Glutamatergic neuron (in vitro differentiated cells): Measurements from ENCODE around the gene SEC31B. TPM values are rescaled to one million over a fixed set of nuclear protein-coding genes. Genes with fewer than 3 reads are reported as not detected.

Experiments used
- DNase-seq: peaks from one replicate; pipeline ENCODE4 v3.0.0; 2022
- H3K27ac Mint-ChIP-seq: one replicate; pipeline ENCODE4 v1.8.0; 2020; ENCODE audit warnings: mild to moderate bottlenecking, mixed read lengths, inconsistent platforms; ENCODE audit not compliant: unreplicated experiment
- H3K27me3 Mint-ChIP-seq: one replicate; pipeline ENCODE4 v1.8.0; 2020; ENCODE audit warnings: mild to moderate bottlenecking, moderate library complexity, mixed read lengths, inconsistent platforms; ENCODE audit not compliant: unreplicated experiment
- H3K36me3 Mint-ChIP-seq: one replicate; pipeline ENCODE4 v1.8.0; 2020; ENCODE audit warnings: mild to moderate bottlenecking, mixed read lengths, inconsistent platforms; ENCODE audit not compliant: unreplicated experiment
- H3K4me1 Mint-ChIP-seq: one replicate; pipeline ENCODE4 v1.8.0; 2020; ENCODE audit warnings: mild to moderate bottlenecking, low read depth, mixed read lengths, inconsistent platforms; ENCODE audit not compliant: unreplicated experiment
- H3K4me3 Mint-ChIP-seq: one replicate; pipeline ENCODE4 v1.8.0; 2020; ENCODE audit warnings: mild to moderate bottlenecking, mixed read lengths, inconsistent platforms; ENCODE audit not compliant: unreplicated experiment
- H3K9me3 Mint-ChIP-seq: one replicate; pipeline ENCODE4 v1.8.0; 2020; ENCODE audit warnings: mild to moderate bottlenecking, moderate library complexity, mixed read lengths, inconsistent platforms; ENCODE audit not compliant: unreplicated experiment
- total RNA-seq: library from RNA; stranded (reverse); fragmentation: NEBNext Ultra II Directional; extraction: Animal tissue kit (Norgen Biotek cat#: 25700); gene quantifications from one replicate; pipeline ENCODE4 v1.2.1, GENCODE V29; 2021; ENCODE audit not compliant: unreplicated experiment
- TF ChIP-seq, protein P1 (sequence below): fragments of 200-600 bp; sonication (generic); IDR thresholded peaks from one replicate; pipeline ENCODE4 v1.5.0; 2021; ENCODE audit not compliant: partially characterized antibody, unreplicated experiment

The SEC31B gene
- total RNA-seq, 1 donor from 2014 or later: 22.3 TPM

DNA sequence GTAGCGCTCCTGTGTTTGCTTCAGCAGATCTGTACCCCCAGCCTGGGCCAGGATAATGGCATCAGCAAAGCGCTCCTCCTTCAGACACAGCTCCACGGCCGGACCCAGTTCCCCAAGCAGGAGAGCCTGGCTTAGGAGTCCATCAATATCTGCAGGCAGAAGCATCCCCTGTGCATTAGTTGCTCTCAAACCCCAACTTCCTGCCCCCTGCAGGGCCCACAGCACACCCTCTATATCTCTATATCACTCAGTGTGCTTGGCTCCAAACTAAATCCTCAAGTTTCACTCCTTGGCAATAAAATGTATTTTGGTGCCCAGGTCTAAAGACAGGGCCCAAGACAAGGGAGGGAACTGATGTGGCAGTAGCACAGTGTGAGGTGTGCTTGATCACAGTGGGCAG lies 21.6 kb downstream of the SEC31B start:
- no peak overlapping the region for H3K4me3 Mint-ChIP-seq
- no peaks in the 10 kb centered on the region for H3K4me1 Mint-ChIP-seq

DNA sequence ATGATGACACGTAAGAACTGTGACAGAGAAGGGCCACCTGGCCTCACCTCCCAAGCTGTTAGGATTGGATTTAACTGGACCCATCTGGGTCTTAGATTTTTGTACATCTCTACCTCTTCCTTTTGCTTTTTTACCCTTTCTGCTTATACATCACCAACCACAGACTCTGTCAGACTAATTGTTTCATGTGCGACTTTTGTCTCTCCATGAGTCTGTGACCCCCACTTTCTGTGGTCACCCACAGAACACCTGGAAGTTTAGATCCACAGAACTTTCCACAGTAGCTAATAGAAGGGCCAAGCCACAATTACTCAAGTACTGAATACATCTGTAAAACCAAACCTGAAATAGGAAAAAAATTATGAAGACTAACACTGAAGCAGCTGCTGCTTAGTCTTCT lies 23.1 kb downstream of the SEC31B start:
- DNase-seq: no peak
- H3K9me3 Mint-ChIP-seq: peaks cover 2% of the 10 kb centered on the region
- H3K36me3 Mint-ChIP-seq: peaks cover 9% of the 10 kb centered on the region
- peaks cover 4% of the 10 kb centered on the region for H3K27me3 Mint-ChIP-seq
- H3K4me1 Mint-ChIP-seq: no peaks in the 10 kb centered on the region
- TF ChIP-seq, protein P1, sequence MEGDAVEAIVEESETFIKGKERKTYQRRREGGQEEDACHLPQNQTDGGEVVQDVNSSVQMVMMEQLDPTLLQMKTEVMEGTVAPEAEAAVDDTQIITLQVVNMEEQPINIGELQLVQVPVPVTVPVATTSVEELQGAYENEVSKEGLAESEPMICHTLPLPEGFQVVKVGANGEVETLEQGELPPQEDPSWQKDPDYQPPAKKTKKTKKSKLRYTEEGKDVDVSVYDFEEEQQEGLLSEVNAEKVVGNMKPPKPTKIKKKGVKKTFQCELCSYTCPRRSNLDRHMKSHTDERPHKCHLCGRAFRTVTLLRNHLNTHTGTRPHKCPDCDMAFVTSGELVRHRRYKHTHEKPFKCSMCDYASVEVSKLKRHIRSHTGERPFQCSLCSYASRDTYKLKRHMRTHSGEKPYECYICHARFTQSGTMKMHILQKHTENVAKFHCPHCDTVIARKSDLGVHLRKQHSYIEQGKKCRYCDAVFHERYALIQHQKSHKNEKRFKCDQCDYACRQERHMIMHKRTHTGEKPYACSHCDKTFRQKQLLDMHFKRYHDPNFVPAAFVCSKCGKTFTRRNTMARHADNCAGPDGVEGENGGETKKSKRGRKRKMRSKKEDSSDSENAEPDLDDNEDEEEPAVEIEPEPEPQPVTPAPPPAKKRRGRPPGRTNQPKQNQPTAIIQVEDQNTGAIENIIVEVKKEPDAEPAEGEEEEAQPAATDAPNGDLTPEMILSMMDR: no peak
- no peak overlapping the region for H3K4me3 Mint-ChIP-seq
- no peak overlapping the region for H3K27ac Mint-ChIP-seq

More for the DNA sequence above, 21.6 kb downstream of the SEC31B start:
- TF ChIP-seq, protein P1: no peak
- Mint-ChIP-seq H3K27me3 (peaks cover 6% of the 10 kb centered on the region), H3K27ac (no peak overlapping the region), H3K9me3 (peaks cover 2% of the 10 kb centered on the region), H3K36me3 (peaks cover 13% of the 10 kb centered on the region)
- DNase-seq: no peak

DNA sequence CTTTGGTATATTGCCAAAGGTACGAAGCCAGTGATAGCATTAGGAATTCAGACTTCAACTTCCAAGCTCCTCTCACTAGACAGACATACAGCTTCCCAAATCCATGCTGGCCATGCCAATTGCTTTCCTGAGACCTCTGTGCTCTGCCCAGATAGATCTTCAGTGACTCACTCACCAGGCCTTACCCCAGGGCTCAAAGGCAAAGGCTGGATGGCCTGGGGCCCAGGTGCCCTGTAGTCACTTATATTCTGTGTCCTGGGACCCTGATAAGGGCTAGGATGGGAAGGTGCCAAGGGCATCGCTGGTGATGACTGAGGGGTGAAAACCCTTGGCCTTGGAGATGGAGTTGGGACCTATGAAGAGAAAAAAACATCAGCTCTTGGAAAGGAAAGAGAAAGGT lies 29.1 kb downstream of the SEC31B start:
- TF ChIP-seq, protein P1: no peak
- Mint-ChIP-seq H3K4me3 (no peak overlapping the region), H3K9me3 (no peaks in the 10 kb centered on the region), H3K27ac (no peak overlapping the region), H3K27me3 (peaks cover 6% of the 10 kb centered on the region), H3K4me1 (no peaks in the 10 kb centered on the region), H3K36me3 (peaks cover 11% of the 10 kb centered on the region)
- DNase-seq: no peak

DNA sequence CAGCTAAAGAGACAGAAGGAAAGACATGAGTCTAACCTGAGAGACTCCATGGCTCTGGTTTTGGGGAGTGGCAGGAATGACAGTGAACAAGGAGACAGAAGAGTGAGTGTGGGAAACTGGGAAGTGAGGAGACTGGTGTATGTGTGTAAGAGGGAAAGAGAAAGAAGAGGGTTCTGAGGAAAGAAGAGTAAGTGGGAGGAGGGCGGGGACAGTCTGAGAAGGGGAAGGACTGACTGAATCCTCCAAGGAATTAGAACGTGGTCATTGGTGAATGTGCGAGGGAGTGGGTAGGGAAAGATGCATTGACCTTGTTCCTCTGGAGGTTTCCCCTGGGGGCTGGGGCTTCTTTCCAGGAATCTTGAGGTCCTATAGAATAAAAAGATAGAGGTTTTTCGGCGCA lies 30.3 kb downstream of the SEC31B start:
- H3K27ac Mint-ChIP-seq: no peak overlapping the region
- H3K36me3 Mint-ChIP-seq: peaks cover 16% of the 10 kb centered on the region
- no peaks in the 10 kb centered on the region for H3K4me1 Mint-ChIP-seq
- peaks cover 7% of the 10 kb centered on the region for H3K27me3 Mint-ChIP-seq
- no peak for DNase-seq
- no peak overlapping the region for H3K4me3 Mint-ChIP-seq
- H3K9me3 Mint-ChIP-seq: no peaks in the 10 kb centered on the region
- TF ChIP-seq, protein P1: no peak

DNA sequence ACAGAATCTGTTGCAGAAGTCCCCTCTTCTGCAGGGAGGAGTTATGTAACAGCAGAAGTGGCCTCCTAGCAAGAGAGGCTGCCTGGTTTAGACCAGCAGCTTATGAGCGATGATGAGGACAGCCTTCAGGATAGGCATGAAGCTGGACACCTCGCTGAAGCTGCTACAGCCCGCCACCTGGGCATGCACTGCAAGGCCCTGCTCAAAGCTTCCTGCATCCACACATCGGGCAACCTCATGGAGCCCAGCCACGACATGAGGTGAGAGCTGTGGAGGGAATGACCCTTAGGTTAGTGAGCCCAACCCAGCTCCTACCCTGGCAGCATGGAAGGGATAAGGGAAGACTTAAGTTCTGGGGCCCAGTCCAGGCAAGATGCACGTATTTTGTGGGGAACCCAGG lies 32.1 kb downstream of the SEC31B start:
- TF ChIP-seq, protein P1: no peak
- Mint-ChIP-seq H3K27ac (no peak overlapping the region), H3K4me1 (no peaks in the 10 kb centered on the region), H3K4me3 (no peak overlapping the region), H3K27me3 (peaks cover 14% of the 10 kb centered on the region), H3K36me3 (peaks cover 25% of the 10 kb centered on the region), H3K9me3 (no peaks in the 10 kb centered on the region)
- DNase-seq: no peak
